Stimulated activated CD4-positive, alpha-beta T cell treated with anti-CD3 and anti-CD28 coated beads, Interleukin-12 subunit alpha, Interleukin-12 subunit beta, amount 100 ng/mL, for 4 hours (primary cell): ENCODE data around the gene HAND1.

Source experiments
- DNase-seq: peaks from one replicate; pipeline ENCODE4 v3.0.0-alpha.2; 2020

HAND1 gene

DNA sequence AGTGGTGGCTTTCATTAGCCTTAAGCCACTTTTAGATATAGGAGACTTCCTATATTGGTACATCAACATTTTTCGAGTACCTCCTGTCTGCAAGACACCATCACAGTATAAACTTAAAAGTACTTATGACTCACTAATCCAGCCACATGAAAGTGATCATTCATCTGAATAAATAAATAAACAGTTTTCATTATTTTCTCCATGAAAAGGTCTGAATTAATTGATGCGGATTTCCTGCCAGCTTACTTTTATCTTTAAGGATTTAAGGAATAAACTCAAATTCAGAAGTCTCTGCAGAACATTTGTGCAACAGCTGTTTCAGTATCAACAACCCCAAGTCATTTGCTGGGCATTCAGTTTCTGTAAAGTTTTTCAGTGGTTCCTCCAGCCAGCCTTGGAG, 28.2 kb downstream of the HAND1 start:
- no peak for DNase-seq

DNA sequence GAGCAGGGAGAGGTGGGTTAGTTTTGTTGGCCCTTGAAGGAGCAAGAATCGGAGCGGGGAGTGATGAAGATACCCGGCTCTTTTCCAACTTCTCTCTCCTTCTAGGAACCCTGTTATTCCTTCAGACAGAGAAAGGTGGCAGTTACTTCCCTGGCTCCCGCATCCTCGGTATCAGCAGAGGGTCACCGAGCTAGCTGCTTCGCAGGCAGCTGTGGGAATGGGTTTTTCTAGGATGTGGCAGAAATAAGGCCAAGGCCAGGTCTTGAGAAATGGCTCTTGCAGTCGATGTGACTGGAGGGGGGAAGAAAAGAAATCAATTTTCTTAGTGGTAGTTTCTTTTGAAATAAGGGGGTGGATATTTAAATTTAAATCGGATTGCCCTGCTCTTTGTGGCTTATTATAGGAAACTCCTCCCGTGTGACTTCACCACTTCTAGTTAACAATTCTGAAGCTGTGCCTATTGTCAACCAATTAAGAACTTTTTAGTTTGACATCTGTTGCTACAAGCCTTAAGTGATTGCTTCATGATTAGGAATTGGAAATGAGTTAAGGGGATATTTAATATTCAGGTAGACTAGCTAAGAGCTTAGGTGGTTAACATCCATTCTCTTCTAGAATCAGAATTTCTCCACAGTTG, 30.8 kb downstream of the HAND1 start:
- DNase-seq: no peak

DNA sequence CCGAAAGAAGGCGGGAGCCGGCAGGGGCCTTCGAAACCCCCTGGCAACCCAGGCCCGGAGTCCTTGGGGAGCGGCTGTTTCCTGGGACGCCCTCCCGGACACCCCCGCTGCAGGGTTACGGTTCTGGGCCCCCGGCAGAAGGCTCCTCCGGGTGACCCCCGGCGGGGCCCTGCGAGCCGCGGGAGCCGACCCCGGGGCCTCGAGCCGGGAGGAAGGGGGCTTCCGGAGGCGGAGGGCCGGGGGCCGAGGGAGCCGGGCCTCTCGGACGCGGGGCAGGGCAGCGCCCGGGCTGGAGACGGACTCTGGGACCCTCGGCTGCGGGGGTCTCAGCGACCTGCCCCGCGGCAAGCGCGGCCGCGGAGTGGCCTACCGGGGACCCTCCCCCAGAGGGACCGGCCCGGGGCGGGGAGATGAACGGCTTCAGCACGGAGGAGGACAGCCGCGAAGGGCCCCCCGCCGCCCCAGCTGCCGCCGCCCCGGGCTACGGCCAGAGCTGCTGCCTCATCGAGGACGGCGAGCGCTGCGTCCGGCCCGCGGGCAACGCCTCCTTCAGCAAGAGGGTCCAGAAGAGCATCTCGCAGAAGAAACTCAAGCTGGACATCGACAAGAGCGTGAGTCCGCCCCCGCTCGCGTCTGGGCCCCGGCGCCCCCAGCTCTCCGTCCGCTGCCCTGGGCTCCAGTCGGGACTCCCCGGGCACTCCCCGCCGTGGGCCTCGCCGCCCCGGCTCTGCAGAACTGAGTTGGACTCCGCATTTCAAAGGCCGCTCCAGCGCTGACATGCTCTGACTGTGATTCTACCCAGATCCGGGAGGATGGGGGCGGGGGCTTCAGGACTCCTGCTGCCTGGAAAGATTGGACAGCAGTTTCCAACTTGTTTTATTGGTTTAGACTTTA, 31.6 kb downstream of the HAND1 start:
- DNase-seq: peak; percentile 33

DNA sequence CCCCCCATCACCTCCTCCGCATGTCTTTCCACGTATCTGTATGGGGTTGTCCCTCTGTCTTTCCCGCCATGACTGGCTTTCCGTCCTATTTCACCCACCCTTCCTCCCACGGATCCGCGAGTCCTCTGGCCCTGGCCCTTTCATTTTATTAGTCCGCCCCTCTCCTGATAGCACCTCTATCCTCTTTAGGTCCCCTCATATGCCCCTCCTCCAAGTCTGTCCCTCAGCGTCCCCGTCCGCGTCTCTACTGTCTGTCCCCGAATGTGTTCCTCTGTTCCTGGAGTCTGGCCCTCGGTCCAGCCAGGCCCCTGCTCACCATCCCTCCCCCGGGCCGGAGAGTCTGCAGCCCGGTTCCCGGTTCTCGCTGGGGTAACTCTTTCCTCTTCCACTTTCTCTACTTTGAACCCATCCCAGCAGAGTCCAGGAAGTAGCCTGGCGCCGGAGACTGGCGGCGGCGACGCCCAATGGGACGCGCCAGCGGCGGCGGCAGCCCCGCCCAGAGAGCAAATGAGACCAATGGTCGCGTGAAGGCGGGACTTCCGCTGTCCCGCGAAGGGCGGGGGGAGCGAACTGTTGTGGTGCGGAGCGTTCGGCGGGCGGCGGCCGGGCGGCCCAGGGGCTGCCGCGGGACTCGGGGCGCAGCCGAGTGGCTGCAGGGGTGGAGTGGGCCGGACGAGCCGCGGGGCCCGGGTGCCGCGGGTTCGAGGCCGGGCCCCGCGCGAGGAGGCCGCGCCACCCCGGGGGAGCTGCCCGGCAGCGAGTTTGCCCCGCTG, 32.4 kb downstream of the HAND1 start, which contains the start of gene SAP30L:
TSS of gene SAP30L (plus strand) at position 576 of the 773 bp plus-strand sequence. CDS start 608 bp downstream, outside the sequence.
- DNase-seq: peak; percentile 93

DNA sequence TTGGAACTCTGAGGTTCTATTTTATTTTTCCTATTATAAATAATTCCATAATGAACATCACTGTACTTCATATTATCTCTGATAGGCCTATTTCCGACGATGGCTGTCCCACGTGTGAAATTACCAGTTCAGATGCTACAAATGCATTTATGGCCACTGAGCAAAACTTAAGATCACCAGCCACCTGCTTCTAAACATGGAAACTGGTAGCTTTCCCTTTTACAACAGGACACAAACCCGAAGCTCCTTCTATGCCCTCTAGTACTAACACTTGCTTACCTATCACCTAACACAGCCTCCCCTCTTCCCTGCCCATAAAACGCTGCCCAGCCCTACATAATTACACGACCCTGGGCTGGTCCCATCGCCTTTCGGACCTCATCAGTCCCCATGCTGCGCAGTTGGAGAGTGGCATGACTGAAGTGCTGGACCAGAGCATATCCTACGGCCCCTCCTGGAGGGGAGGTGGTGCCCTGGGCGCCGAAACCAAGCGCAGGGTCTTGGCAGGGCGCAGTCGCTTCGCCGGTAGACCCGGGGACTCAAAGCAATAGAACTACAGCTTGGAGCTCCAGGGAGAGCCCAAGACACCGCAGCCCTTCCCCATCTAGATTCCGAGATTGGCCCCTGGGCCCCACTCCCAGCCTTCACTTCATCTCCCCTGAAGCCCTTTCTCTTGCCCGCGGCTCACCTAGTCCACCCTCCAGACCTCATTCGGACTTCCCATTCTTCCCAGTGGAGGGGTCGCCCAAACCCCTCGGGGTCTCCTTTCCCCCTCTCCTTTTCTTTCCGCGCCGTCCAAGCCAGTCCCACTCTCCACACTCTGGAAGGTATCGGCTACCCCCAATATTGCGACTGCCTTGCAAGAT, 33.2 kb downstream of the HAND1 start:
- peak; percentile 3 for DNase-seq

DNA sequence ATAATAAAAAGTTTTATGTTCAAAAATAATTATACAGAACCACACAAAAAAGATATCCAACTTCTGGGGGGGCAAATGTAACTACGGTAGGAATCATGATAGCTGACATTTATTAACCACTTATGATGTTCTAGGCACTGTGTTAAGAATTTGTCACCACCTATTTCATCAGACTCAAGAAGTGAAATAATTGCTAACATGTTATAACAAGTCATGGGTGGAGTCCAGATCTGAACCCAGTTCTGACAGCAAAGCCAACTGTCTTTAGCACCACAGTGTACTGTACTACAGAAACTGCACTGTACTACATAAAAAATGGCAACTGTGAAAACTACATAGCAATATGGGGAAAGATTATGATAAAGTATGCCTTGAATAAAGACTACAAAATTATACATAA, 35.2 kb downstream of the HAND1 start:
- no peak for DNase-seq

DNA sequence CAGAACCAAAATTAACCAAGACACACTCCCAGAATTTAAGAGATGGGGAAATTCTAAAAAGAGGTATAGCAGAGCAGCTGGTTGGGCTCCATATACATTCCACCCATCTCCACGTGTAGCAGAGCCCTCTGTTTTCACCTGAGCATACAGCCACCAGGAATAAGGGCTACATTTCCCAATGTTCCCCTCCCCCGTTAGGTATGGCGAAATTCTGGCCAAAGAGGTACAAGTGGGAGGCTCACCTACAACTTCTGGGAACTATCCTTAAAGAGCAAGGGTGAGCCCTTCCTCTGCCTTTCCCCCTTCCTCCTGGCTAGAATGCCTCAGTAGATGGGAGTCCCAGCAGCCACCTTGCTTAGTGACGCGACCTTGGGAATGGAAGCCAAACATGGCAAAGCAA, 37.5 kb downstream of the HAND1 start:
- DNase-seq: no peak

DNA sequence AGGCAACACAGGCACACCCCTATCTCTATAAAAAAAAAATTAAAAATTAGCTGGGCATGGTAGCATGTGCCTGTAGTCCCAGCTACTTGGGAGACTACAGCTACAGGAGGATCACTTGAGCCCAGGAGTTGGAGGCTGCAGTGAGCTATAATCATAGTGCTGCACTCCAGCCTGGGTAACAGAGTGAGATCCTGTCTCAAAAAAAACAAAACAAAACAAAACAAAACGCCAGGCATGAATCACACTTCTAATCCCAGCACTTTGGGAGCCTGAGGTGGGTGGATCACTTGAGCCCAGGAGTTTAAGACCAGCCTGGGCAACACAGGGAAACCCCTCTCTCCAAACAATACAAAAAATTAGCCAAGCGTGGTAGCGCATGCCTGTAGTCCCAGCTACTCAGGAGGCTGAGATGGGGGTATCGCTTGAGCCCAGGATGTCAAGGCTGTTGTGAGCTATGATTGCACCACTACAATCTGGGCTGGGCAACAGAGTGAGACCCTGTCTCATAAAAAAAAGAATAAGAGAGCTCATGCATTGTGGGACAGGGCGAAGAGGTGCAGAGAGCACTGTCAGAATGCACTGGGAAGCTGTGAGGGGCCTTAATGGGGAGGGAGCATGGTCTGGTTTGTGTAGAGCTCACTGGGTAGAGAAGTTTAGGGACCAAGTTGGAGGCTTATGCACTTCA, 40.6 kb downstream of the HAND1 start:
- DNase-seq: no peak

DNA sequence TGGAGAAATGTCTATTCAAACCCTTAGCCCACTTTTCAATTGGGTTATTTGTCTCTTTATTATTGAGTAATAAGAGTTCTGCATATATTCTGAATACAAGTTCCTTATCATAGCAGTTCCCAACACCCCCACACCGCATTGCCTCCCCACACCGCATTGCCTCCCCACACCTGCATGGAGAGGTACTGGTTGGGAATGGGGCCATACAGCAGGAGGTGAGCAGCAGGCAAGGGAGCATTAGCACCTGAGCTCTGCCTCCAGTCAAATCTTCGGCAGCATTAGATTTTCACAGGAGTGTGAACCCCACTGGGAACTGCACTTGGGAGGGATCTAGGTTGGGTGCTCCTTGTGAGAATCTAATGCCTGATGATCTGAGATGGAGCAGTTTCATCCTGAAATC, 42.8 kb downstream of the HAND1 start:
- DNase-seq: no peak

DNA sequence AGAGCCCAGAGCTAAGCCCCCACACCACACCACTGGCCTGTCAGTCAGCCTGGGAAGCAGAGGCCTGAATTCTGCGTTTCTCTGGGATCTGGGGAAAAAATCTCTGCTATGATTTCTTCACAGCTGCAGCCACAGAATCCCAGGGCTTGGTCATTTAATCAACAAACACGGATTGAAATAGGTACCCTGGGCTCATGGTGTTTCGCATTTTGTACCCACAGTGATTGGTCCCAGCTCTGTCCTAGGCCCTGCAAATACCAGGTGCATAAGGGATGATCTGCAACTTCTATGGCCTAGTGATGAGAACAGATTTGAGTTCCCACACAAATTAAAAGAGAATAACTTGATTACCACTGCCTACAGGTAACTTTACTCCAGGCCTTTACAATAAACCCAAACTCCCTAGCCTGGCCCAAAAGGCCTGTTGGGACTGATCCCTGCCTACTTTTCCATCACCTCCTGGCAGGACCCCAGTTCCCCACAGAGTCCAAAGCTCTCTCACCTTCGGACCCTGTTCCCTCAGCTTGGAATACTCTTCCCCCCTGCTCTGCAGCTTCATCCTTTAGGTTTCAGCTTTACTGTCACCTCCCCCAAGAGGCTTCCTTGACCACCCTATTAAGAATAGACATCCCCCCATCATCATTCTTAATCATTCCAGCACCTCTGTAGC, 46.9 kb downstream of the HAND1 start:
- no peak for DNase-seq

DNA sequence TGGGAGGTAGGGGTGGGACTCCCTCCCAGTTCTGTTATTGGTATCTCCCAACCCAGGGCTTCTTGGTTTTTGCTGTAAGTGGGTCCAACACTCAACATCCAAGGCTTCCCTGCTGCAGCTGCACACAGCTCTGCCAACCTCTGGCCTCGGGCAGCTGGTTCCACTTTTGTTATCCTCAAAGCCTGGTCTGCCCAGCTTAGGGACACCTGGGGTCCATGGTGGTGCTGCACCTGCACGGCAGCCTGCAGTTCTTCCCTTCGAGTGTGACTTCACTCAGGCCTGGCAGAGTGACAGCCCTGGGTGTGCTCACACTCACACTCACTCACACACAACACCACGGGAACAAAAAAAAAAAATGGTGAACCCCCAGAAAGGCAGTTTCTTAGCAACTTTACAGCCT, 47.6 kb downstream of the HAND1 start:
- DNase-seq: no peak

DNA sequence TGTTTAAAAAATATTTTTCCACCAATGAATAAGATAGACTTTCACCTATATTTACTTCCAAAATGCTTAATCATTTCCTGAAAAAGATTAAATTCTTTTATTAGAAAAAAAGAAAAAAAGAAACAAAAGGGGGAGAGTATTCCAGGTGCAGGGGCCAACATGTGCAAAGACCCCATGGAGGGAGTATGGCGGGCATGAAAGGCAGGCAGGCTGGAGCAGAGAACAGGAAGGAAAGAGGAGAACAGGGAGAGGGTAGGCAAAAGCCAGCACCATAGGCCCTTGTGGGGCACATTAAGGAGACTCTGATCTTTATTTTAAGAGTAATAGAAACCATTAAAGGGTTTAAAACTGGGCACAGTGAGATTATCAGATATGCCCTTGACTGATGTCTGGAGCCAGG, 48.7 kb downstream of the HAND1 start:
- DNase-seq: no peak

DNA sequence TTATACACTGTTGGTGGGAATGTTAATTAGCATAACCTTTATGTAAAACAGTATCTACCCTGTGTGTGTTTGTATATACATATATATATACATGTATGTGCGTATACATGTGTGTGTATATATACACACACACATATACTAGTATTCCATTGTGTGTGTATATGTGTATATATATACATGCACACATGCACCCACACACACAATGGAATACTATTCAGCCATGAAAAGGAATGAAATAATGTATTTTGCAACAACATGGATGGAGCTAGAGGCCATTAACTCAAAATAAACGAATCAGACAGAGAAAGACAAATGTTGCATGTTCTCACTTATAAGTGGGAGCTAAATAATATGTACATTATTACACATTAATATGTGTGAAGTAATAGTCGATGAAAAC, 49.8 kb downstream of the HAND1 start:
- no peak for DNase-seq
